Activated CD4-positive, alpha-beta T cell treated with anti-CD3 and anti-CD28 coated beads, Interleukin-2, amount 50 U/mL, for 48 hours (primary cell): Measurements from ENCODE around the gene KLK14.

ENCODE experiments used
- DNase-seq, 2 experiments: peaks; one replicate each; pipeline ENCODE4 v3.0.0-alpha.2; 2020

The KLK14 gene

DNA sequence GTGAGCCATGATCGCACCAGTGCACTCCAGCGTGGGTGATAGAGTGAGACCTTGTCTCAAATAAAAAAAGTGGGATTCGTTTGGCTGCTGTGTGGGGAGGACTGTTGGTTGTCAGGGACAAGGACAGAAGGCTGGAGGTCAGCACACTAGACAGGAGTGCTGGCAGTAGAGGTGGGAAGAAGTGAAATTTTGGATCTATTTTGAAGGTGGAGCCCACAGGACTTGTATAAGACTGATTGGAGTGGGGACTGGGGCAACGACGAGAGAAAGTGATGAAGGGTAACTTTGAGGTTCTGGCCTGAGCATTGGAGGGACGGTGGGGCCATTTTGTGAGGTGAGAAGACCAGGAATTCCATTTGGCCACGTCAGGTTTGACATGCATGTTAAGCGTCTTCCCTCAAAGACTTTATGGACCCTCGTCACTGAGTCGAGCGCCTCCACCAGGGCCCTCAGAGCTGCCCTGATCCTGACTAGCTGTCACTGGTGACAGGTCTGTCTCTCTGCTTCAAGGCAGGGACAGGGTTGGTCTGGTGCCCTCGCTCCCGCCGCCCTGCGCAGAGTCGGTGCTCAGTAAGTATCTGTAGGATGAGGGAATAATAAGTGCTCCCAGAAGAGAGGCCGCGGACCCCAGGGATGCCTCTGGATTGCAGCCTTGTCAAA lies 24.8 kb upstream of the KLK14 start:
- DNase-seq = no peak

DNA sequence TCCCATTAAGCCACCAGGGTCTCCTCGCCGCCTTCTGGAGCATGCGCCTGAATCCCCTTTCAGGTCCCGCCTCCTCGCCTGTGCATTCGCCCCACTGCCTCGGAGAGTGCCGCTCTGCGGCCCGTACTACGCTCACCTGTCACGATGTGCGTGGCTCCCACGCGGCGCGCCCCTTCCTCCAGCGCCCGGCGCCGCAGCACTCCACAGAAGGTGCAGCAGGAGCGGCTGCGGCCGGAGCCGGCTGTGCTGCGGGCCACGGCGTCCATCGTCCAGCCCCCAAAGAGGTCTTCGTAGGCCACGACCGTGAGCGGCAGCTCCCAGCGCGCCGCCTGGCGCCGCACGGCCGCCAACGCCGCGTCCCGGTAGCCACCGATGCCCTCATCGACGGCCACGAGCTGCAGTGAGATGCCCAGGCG lies 21.2 kb upstream of the KLK14 start:
- DNase-seq = no peak

DNA sequence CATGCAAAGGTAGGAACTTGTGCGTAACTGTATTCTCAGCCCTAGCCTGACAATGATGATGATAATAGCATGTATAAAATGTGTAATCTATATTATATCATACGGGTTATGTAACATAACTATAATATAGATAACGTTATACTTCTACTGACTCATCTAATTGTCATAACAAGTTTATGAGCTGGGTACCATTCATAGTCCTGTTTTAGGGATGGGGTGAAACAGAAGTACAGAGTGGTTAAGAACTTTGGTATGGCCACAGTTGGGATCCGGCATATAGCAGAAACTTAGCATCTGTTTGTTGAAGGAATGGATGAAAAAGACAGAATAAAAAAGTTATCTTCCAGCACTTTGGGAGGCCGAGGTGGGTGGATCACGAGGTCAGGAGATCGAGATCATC lies 20.3 kb upstream of the KLK14 start:
- DNase-seq = no peak

DNA sequence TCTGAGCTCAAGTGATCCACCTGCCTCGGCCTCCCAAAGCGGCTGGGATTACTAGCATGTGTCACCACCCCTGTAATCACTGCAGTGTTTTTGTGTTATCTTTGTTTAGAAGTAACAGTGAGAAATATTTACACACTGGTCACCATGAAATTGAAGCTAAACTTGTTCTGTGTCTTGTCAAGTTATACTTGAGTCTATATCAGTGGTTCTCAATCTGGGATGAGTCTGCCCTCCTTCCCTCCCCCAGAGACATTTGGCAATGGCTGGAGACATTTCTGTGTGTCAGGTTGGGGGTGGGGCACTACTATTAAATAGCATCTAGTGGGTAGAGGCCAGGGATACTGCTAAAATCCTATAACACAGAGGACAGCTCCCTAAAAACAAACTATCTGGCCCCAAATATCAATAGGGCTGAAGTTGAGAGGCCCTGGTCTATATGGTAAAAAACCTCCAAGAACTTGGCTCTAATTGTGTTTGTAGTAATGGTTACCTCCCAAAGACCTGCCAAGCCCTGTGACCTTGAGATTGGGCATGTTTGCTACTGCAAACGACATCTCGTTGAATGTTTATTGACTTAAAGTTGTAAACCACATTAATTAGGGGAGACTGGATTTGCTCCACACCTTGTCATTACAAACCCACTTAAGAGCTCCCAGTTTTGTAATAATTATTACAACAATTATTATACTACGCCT lies 18.6 kb upstream of the KLK14 start:
- DNase-seq = no peak

DNA sequence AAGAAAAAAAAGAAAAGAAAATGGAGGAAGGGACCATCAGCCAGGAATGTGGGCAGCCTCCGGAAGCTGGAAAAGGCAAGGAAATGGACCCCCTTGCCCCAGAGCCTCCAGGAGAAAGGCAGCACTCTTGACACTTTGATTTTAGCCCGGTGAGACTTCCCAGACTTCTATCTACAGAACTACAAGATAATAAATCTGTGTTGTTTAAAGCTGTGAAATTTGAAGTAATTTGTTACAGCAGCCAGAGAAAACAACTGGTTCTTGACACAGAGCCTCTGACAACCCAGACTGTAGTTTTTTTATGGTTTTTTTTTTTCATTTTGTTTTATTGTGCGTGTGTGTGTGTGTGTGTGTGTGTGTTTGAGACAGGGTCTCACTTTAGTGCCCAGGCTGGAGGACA lies 17.9 kb upstream of the KLK14 start:
- DNase-seq = no peak

DNA sequence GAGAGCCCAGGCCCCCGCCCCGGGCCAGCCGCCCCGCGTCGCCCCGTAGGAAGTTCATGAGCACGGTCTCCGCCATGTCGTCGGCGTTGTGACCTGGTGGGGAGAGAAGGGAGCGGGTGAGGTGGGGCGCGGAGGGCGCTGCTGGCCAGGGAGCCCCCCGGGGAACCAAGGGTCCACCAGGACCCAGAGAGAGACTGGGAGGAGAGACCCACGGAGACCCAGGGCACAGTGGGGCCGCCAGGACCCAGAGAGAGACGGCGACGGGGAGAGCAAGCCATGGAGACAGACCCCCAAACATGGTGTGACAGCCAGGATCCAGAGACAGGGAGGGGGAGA lies 16.3 kb upstream of the KLK14 start:
- DNase-seq = no peak

DNA sequence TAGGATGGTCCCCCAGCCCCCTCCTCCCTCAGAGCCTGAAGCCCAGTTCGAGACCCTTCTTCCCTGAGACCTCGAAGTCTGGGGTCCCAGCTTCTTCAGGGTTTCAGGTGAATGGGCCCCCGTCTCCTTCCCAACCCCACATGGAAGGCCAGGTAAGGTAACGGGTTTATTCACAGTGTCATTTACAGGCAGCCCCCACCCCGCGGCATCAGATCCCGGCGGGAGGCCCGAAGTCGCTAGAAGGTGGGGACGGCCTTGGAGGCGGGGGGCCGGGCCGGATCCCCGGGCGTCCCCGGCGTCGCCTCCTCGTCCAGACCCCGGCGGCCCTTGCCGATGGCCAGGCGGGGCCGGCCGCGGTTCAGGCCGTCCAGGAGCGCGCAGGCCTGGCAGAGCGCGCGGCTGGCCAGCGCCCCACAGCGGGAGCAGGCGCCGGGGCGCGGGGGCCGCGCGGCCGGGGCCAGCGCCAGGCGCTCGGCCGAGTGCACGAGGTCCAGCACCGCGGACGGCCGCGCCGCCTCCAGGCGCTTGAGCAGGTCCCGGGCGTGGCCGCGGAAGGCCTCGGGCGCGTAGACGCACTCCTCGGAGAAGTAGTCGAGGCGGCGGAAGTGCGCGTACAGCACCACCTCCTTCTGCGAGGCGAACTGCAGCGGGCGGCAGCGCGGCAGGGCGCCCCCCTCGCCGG lies 15.8 kb upstream of the KLK14 start:
- peak in 1 of 2 experiments; percentile 29 for DNase-seq

DNA sequence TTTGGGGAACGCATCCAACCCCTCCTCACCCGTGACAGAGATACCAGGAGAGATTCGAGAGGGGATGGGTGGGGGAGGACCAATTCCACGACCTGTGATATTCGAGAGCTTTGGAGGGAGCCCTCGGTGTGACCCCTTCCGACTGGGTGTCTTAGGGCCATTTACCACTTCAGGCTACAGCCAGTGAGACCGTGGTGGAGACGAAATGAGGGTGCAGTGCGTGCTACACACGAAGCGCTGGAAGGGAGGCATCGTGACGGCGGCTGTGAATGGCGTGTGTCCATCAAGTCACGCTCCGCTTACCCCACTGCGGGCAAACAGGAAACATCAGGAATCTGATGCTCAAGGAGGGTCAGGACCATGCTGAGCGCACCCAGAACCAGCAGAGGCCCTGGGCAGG lies 15.1 kb upstream of the KLK14 start:
- no peak for DNase-seq

DNA sequence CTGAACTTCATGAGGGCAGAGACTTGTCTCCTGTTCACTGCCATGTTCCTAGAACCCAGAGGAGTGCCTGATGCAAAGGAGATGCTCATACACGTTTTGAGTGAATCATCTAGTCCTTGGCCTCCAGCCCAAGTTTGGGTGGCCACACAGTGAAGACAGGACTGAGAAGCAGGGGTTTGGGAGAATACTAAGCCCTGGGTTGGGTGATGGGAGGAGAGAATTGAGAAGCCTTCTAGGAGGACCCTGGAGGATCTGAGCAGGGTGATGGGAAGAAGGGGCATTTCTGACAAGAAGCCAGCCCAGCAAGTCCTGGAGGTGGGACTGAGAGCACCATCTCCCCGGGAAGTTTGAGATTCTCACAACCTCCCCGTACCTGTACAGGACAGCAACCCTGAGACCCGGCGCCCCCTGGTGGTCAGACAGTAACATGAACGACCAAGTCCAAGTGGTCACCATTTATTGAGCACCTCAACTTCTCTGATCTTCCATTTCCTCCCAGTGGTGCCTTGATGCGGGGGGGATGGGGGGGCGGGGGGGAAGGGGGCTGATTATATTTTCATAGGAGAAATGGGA lies 14.6 kb upstream of the KLK14 start:
- peak; percentile 79 to 83 for DNase-seq

DNA sequence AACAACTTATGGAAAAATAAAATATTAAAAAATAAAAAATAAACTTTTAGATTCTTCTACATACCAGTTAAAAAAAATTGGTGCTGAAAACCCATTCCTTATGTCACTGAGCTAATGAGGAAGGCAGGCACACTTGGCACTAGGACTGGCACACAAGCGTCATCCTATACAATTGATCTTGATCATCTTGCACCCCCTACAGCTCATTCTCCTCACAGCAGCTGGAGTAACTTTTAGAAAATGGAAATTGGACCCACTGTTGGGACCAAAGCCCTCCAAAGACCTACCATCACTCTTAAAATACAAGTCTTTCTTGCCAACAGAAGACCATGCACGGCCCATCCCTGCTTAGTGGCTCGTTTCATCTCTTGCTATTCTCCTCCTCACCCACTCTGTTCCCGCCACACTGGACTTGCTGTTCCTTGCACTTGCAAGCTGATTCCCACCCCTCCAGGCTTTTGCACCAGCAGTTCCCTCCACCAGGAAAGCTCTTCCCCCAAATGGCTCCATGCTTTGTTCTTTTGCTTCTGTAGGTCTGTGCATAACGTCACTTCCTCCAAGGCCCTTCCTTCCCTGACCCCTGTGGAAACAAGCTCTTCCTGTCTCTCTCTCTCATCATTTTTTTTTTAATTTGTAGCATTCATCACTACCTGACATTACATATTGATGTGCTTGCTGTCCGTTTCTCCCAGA lies 13.9 kb upstream of the KLK14 start:
- no peak for DNase-seq

DNA sequence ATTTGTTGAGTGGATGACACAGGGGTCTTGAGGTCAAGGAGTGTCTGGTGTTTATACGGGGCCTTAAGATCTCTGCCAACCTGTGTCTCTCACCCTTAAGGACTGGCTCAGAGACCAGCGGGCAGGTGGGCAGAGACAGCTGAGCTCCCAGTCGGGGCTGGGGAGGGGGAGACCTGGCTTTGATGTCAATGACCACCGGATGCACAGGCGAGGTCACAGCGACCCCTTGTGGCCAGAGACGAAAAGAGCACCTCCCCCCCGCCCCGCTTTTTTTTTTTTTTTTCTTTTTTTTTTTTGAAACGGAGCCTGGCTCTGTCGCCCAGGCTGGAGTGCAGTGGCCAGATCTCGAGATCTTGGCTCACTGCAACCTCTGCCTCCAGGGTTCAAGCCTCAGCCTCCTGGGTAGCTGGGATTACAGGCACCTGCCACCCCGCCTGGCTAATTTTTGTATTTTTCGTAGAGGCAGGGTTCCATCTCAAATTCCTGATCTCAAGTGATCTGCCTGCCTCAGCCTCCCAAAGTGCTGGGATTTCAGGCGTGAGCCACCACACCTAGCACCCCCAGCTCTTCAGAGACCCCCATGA lies 12.1 kb upstream of the KLK14 start:
- DNase-seq = peak; percentile 43 to 47

DNA sequence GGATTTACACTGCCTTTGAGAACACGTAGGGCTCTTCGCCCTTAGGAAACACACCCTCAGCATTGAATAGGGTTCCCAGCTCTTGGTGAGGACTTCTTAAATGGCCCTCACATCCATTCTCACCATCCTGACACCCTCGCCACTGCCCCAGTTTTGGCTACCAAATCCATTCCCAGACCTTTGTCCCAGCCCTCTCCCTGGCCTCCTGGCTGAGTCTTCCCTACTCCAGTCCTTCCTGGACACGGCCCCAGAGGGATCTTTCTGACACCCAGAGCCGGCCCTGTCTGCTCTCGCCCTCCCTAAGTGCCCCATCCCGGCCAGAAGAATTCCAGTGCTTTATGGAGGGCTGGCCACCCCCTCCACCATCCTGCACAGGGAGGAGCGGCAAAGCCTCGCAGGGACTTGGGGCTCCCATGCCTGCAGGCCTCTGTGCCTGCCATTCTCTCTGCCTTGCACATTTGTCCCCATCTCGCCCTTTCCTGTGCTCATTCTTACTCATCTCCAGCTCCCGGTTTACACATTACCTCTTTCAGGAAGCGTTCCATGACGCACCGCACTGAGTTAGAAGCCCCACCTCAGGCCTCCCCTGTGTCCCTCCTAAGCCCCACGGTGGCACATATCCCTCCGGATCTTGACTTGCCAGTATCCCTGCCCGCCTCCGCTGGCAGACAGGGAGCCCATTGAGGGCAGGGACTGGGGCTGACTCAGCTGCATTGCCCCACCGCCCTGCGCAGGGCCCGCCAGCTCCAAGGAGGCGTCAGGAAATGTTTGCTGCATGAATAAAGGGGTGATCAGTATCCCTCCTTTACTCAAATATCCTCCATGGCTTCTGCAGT lies 11.0 kb upstream of the KLK14 start:
- no peak for DNase-seq

DNA sequence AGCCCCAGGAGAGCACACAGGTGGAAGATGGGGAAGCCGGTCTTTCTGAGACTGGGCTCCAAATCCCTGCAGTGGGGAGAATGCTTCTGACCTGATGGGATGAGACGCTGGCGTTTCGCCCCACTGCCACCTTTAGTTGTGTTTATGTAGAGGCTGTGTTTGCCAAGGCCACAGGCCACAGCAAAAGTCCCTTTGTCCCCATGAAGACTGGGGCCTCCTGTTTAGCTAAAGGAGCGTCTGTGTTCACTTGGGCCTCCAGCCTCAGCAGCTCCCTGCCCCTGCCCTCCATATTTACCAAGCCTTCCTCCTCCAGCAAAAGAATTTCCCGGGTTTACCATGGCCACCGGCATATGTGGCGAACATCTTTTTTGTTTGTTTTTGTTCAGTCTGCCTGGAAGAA lies 10.4 kb upstream of the KLK14 start:
- DNase-seq = no peak

DNA sequence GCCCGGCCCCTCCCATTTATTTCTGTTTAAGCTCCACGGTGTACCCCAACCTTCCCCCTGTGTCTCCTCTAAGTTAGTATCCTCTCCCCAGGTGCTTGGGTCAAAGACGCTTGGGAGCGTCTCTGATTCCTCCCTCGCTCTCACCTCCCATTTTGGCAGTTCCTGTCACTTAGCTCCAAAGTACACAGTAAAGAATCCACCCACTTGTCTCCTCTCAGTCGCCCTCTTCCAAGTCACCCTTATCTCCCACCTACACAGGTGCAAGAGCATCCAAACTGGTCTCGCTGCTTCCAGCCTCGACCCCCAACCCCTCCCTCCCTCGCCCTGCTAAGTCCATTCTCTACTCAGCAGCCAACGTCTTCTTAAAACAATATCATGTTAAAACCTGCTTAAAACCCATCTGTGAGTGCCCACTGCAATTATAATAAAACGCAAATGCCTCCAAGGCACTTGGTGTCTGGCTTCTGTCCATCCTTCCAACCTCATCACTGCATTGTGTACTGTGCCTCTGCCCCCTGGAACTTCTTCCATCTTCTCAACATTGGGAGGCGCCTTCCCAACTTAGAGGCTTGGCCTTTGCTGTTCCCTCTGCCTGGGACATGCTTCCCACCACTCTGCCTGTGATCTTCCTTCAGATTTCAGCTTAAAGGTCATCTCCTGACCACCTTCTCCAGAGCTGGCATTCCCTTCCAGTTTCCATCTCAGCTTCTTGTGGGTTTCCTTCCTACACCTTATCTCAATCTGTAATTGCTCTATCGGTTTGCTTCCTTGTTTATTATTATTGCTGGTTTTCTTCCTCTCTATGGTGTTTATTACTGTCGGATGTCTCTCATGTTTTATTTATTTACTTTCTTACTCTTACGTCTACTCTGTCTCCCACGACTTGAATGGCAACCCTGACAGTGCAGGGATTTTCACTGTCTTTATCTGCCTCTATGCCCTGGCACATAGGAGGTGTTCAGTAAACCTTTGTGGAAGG lies 9.5 kb upstream of the KLK14 start:
- DNase-seq = no peak

DNA sequence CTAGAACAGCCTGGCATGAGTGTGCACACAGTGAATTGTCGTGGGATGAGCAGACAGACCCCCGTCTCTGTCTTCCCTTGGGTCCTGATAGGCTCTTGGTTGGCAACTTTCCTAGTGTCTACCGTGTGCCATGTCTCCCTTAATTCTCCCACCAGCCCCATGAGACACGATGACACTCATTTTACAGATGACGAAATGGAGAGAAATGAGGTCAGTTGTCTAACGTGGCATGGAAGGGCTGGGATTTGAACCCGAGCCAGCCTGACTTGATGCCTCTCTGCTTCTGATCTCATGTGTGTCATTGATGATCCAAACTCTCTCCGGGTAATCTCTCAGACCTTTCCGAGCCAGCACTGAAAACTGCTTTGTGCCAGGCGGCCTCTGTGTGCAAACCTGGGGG lies 8.4 kb upstream of the KLK14 start:
- no peak for DNase-seq

DNA sequence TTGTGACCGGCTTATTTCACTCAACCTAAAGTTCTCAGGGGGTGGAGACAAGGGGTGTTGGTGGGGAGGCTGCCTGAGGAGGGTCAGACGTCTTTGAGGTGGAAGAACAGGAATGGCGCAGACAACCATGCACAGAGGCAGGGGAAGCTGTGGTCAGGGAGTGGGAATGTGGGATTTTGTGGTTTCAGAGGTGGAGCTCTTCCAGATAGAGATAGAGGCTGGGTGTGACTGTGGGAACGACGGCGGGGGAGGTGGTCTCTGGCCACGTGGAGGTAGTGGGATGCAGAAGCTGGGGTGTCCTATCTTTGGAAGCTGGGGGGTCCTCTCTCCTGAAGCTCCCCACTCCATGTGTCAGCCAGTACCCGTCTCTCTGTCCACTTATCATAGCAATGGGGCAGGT lies 7.8 kb upstream of the KLK14 start:
- no peak for DNase-seq

DNA sequence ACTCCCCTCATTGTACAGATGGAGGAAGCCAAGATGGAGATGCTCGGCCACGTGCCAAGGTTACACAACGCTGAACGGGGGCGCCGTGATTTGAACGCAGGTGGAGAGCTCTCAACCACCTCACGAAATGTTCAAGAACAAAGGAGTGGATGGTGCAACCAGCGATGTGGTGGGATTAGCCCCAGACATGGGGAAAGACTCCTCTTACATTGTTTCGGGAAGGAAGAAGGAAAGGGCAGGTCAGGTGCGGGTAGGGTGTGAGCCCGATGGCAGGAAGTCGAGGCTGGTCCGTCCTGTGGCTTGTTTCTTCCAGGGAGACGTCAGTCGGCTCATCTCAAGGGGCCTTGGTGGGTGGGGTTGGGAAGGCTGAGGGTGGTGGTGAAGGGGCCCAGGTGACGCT lies 7.1 kb upstream of the KLK14 start:
- no peak for DNase-seq

DNA sequence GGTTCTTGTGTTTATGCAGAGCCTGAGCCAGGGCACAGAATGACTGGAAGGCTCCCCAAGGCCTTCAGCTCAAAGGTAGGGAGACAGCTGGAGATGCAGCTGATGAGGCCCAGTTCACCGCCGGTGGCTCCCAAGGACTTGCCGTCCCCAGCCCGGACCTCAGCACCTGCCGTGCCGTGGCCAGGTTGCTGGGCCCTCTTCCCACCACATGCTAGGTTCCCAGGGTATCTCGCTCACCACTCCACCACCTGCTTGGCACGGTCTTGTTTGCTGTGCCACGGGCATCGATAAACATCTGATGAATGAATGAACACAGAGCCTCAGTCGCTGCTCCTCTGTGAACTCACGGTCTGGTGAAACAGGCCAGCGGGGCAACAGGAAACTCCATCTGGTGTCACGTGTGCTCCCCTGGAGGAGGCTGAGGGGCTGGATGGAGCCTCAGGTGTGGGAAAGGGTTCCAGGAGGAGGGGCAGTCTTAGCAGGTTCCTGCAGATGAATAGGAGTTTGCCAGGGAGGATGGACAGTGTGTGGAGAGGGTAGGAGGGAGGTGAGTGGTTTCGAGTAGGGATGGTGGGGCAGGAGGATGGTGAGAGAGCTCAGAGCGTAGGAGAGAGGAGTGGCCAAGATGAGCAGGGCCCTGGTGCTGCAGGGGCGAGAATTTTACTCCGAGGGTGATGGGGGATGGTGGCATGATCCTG lies 3.6 kb upstream of the KLK14 start:
- DNase-seq = no peak

DNA sequence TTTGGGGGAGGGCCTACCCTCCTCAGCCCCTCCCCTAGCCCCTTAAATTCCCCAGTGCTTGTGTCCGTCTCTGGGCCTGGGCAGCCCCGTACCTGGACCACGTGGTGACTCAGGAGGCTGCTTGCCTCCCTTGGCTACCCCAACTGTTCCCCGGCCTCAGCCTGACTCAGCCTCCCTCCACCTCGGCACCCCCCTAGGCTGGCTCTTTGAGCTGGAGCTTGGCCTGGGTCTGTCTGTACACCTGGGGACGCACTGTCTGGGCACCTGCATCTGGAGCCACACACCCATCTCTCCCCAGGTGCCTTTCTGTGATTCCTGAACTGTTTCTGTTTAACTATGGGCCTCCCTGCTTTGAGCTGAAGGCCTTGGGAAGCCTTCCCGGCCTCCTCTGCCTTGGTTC lies 1.8 kb upstream of the KLK14 start:
- DNase-seq = no peak

DNA sequence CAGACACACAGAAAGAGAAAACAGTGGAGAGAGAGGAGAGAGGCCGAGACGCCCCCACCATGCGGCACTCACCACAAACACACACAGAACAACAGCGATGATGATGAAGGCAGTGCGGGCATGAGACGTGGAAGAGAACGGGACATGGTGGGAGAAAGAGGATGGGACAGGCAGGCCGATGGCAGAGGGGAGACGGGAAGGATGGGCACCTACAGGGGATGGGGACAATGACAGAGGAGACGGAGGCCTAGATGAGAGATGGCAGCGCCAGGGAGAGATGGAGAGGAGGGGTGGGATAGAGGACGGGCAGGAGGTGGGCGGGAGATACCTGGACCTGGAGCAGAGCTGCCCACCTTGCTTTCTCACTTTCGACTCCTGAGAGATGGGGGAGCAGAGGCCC lies 1.1 kb upstream of the KLK14 start:
- no peak for DNase-seq
